Parathyroid adenoma (tissue), 2 donors: ENCODE results near the gene CEP20.
A peak's percentile ranks its signal among the peaks of the same experiment; 100 is the strongest.
"Not testable (repeated sequence)": the region's sequence is repeated elsewhere in the genome, so short reads cannot be mapped to it uniquely, and the experiment has no call there.

Experiments
- H2AFZ ChIP-seq: fragments of 300-600 bp; sonication (generic); one replicate; pipeline ENCODE4 v1.7.0; 2017; ENCODE audit warnings: antibody characterized with exemption, mild to moderate bottlenecking
- H3K27ac ChIP-seq: fragments of 300-600 bp; sonication (generic); one replicate; pipeline ENCODE4 v1.7.0; 2017
- H3K27me3 ChIP-seq: fragments of 300-600 bp; sonication (generic); one replicate; pipeline ENCODE4 v1.7.0; 2017; ENCODE audit warnings: low read length; ENCODE audit not compliant: control insufficient read depth, insufficient read depth
- H3K36me3 ChIP-seq: fragments of 300-600 bp; sonication (generic); one replicate; pipeline ENCODE4 v1.7.0; 2017; ENCODE audit warnings: low read length; ENCODE audit not compliant: control insufficient read depth, insufficient read depth
- H3K4me1 ChIP-seq: fragments of 300-600 bp; sonication (generic); one replicate; pipeline ENCODE4 v1.7.0; 2017; ENCODE audit warnings: control low read depth
- H3K4me2 ChIP-seq: fragments of 300-600 bp; sonication (generic); one replicate; pipeline ENCODE4 v1.7.0; 2017; ENCODE audit warnings: low read length
- H3K4me3 ChIP-seq: fragments of 300-600 bp; sonication (generic); one replicate; pipeline ENCODE4 v1.7.0; 2017; ENCODE audit warnings: low read depth, low read length
- H3K79me2 ChIP-seq: fragments of 300-600 bp; sonication (generic); one replicate; pipeline ENCODE4 v1.7.0; 2017; ENCODE audit warnings: control low read depth
- H3K9ac ChIP-seq: fragments of 300-600 bp; sonication (generic); one replicate; pipeline ENCODE4 v1.7.0; 2017; ENCODE audit warnings: mild to moderate bottlenecking
- H3K9me3 ChIP-seq: fragments of 300-600 bp; sonication (generic); one replicate; pipeline ENCODE4 v1.7.0; 2017; ENCODE audit warnings: low read length; ENCODE audit not compliant: control insufficient read depth
- CTCF ChIP-seq: fragments of 300-600 bp; sonication (generic); IDR thresholded peaks from one replicate; pipeline ENCODE4 v1.7.0; 2017; ENCODE audit warnings: antibody characterized with exemption, mild to moderate bottlenecking
- donor health status: primary hyperparathyroidism.

Gene CEP20

GRCh38 chr16:15888072-15888976, at the start of gene CEP20:
CEP20 (minus strand) TSS chr16:15888603; CDS start chr16:15888585, 18 bp downstream.
- Histone ChIP-seq H3K36me3 (no peaks in the 10 kb centered on the region), H2AFZ (peak within 1 kb of the TSS; percentile 99), H3K9ac (peak within 1 kb of the TSS; percentile 97), H3K4me2 (peak within 1 kb of the TSS; percentile 68), H3K79me2 (peaks cover 30% of the 10 kb centered on the region), H3K9me3 (no peaks in the 10 kb centered on the region), H3K27me3 (no peaks in the 10 kb centered on the region), H3K27ac (peak within 1 kb of the TSS; percentile 83), H3K4me3 (peak within 1 kb of the TSS; percentile 78), H3K4me1 (peaks cover 12% of the 10 kb centered on the region)
- TF ChIP-seq CTCF, result no peak

GRCh38 chr16:15936809-15937208, 48.4 kb upstream of the CEP20 start:
- H3K9me3 ChIP-seq, H3K79me2 ChIP-seq, H3K4me1 ChIP-seq, H2AFZ ChIP-seq, H3K36me3 ChIP-seq, H3K4me3 ChIP-seq, H3K9ac ChIP-seq, H3K4me2 ChIP-seq, H3K27me3 ChIP-seq, H3K27ac ChIP-seq: not testable (repeated sequence)

- Histone ChIP-seq H3K4me1 (no peaks in the 10 kb centered on the region), H3K36me3 (no peaks in the 10 kb centered on the region), H3K9ac (no peak overlapping the region), H3K4me2 (no peak overlapping the region), H2AFZ (no peak overlapping the region), H3K9me3 (no peaks in the 10 kb centered on the region), H3K79me2 (no peaks in the 10 kb centered on the region), H3K27ac (no peak overlapping the region), H3K27me3 (no peaks in the 10 kb centered on the region), H3K4me3 (no peak overlapping the region)
- TF ChIP-seq CTCF, result no peak
Measured at GRCh38 chr16:15934991-15935390, 46.6 kb upstream of the CEP20 start.

- no peak overlapping the region for H3K27ac ChIP-seq
- no peak overlapping the region for H3K4me3 ChIP-seq
- TF ChIP-seq CTCF, result no peak
Measured at GRCh38 chr16:15933781-15934180, 45.4 kb upstream of the CEP20 start.

GRCh38 chr16:15932939-15933338, 44.5 kb upstream of the CEP20 start:
- no peak for TF ChIP-seq CTCF
- Histone ChIP-seq H3K9me3 (no peaks in the 10 kb centered on the region), H3K27ac (no peak overlapping the region), H3K4me2 (no peak overlapping the region), H3K4me1 (no peaks in the 10 kb centered on the region), H3K27me3 (no peaks in the 10 kb centered on the region), H3K4me3 (no peak overlapping the region), H3K79me2 (no peaks in the 10 kb centered on the region), H2AFZ (no peak overlapping the region), H3K9ac (no peak overlapping the region), H3K36me3 (no peaks in the 10 kb centered on the region)

More at GRCh38 chr16:15933781-15934180, 45.4 kb upstream of the CEP20 start:
- Histone ChIP-seq H3K79me2 (no peaks in the 10 kb centered on the region), H3K27me3 (no peaks in the 10 kb centered on the region), H3K4me1 (no peaks in the 10 kb centered on the region), H3K36me3 (no peaks in the 10 kb centered on the region), H3K9me3 (no peaks in the 10 kb centered on the region), H2AFZ (no peak overlapping the region), H3K4me2 (no peak overlapping the region), H3K9ac (no peak overlapping the region)
